Stimulated activated CD4-positive, alpha-beta T cell treated with anti-CD3 and anti-CD28 coated beads, Interleukin-4, amount 100 ng/mL, for 24 hours (primary cell): Measurements from ENCODE around the gene PPP1R3C.

ENCODE experiments used
- DNase-seq: peaks from one replicate; pipeline ENCODE4 v3.0.0-alpha.2; 2020

PPP1R3C gene

GRCh38 chr10:91632671-91633550 is at the start of gene PPP1R3C:
Gene PPP1R3C (minus strand): TSS chr10:91633071. CDS start chr10:91632969, 102 bp downstream.
- peak; percentile 42 for DNase-seq

DNA sequence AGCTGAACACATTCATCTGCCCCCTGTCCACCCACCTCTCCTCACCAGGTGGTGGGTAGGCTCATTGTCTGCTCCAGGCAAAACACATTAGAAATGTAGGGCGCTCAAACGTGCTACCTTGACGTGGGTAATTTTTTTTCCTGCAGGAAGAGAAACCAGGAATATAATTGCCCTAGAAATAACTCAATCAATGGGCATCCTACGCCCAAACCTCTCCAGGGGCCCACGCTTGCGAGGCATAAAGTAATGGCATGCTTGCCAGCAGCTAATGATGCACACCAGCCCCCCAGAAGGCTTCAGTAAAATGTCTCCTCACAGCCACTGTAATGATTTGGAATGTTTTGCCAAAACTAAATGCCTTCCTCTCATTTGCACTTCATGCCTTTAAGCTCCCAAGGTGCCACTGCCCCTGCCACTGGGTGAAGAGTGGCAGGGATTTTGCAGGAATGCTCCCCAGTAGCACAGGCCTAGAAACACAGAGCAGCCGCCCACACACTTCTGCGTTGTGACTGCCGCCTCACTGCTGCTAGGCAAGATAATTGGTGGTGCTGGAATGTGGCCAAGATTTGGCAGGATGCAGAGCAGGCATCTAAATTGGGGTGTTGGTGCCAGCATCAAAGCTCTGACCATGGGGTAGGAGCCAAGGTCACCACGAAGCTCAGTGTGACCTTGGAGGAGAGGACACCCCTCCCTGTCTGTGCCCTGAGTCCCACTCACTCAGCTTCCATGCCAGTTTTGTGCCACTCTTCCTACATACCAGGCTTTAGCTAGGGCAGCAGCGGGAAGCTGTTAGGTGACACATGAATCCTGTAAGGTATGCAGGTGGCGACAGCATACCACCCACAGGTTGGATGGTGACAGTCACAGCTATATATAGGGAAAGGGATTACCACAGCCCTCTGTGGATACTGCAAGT is 48.7 kb upstream of the PPP1R3C start:
- DNase-seq = no peak

DNA sequence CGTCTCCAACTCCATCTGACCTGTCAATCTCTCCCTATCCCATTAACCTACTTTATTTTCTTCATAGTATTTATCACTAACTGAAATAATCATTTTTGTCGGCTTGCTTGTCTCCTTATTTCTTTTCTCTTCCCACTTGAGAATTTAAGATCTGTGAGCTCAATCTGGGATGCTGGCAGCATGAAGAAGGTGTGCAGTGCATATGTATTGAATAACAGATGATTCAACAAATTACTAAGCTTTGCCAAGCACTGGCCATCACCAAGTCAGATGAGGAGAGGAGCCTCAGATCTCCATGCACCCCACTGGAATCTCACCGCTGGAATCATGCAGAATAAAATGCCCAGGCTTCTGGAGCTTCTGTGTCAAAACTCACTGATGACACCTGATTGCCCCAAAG is 47.6 kb upstream of the PPP1R3C start:
- no peak for DNase-seq

DNA sequence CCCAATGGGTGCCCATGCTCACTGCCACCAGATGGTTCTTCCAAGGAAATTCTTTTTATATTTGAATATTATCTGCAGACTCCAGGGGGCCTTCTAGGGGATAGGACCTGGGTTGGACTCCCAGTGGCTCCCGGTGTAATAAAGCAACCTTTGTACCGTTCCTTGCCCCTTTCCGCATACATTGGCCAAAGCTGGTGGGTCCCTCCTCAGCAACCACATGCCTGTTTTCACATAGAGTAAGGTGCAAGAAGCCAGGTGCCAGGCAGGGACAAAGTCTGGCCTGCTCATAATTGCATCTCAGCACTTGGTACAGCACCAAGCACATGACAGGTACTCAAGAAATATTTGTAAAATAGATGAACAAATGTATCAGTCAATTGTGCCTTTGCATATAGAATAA is 46.4 kb upstream of the PPP1R3C start:
- no peak for DNase-seq

DNA sequence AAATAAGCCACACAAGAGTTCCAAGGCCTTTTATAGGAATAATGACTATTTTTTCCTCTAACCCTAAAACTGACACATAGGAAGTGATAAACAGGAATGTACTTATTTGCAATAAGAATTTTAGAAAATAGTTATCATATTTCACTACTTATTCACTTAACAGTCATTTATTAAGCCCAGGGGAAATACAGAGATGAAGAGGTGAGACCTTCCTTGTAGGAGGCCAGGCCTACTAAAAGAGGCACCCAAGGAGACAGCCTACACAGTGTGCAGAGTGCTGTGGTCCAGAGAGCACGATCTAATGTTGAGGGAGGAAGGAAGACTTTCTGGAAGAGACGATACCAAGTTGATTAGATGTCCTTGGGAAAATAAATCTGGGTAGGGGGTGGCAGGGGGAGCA is 45.0 kb upstream of the PPP1R3C start:
- no peak for DNase-seq

DNA sequence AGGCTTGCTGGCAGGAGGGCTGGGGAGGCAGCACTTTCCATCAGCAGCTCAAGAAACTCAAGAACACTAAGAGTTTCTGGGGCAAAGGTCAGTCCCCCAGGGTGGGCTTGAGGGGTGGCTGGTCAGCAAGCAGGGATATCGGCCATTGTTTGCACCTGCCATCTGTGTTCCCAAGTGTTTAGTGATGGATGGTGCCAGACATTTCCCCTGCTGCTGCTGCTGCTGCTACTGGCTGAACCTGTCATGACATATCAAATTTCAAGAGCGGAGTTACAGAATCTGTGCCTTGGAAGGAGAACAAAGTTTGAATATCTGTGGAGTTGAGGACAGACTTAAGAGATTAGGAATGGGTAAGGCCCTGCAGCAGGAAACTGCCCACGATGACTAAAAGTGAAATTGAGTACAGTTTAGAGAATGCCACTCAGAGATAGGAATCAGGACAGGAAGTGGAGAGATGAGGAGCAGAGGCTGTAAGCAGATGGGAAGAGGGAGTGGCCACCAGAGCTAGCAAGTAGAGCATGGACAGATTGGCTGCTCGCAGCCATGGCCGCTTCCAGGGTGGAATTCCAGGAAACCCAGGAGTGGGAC is 39.2 kb upstream of the PPP1R3C start:
- DNase-seq = no peak

- DNase-seq = no peak
Observed at GRCh38 chr10:91668913-91669312, 36.0 kb upstream of the PPP1R3C start.

GRCh38 chr10:91665842-91666241 is 33.0 kb upstream of the PPP1R3C start:
- no peak for DNase-seq

DNA sequence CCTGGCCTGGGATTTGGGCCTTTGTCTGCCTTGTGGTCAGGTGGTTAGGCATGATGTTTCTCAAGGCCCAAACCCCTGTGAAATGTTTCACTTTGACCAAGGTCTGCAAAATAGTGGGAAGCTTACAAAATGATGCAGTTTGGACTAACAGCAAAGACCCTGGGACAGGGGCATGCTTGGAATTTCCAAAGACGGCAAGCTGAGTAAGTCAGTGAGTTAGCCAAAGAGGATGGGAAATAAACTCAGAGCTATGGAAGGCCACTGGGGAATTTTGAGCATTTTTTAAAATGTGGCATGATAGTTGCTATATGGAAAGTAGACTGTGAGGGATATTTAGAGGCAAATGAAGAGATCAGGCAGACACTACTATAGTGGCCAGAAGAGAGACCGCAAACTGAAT is 31.6 kb upstream of the PPP1R3C start:
- DNase-seq = no peak

GRCh38 chr10:91662993-91663392 is 30.1 kb upstream of the PPP1R3C start:
- no peak for DNase-seq

- no peak for DNase-seq
Observed at GRCh38 chr10:91653219-91653870, 20.5 kb upstream of the PPP1R3C start.

DNA sequence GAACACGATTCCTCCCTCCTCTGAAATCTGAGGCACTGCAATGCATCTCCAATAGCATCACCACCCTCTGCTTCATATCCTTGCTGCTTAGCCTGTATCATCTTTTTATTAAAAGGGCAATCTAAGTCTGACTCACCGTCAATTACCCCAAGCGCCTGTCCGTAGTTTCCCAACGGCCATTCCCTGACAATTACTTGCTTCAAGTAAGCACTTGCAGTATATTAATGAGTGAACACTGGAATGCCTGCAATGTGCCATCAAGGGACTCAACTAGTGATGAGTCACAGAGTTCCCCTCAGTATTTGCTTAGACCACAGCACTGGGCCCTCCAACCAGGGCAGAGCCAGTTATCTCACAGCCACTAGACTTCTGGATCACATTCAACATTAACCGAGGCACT is 19.5 kb upstream of the PPP1R3C start:
- no peak for DNase-seq

DNA sequence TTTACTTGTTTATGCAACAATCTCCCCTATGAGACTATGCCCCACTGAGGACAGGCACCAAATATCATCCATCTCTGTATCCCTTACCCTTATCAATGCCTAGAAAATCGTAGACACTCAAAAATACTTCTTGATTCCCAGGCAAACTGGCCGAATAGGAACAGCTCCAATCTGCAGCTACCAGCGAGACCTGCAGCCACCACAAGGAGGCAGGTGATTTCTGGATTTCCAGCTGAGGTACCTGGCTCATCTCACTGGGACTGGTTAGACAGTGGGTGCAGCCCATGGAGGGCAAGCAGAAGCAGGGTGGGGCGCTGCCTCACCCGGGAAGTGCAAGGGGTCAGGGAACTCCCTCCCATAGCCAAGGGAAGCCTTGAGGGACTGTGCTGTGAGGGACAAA is 10.8 kb upstream of the PPP1R3C start:
- DNase-seq = no peak

- DNase-seq = no peak
Observed at GRCh38 chr10:91642831-91643692, 10.2 kb upstream of the PPP1R3C start.

- DNase-seq = no peak
Observed at GRCh38 chr10:91636892-91637291, 4.0 kb upstream of the PPP1R3C start.

DNA sequence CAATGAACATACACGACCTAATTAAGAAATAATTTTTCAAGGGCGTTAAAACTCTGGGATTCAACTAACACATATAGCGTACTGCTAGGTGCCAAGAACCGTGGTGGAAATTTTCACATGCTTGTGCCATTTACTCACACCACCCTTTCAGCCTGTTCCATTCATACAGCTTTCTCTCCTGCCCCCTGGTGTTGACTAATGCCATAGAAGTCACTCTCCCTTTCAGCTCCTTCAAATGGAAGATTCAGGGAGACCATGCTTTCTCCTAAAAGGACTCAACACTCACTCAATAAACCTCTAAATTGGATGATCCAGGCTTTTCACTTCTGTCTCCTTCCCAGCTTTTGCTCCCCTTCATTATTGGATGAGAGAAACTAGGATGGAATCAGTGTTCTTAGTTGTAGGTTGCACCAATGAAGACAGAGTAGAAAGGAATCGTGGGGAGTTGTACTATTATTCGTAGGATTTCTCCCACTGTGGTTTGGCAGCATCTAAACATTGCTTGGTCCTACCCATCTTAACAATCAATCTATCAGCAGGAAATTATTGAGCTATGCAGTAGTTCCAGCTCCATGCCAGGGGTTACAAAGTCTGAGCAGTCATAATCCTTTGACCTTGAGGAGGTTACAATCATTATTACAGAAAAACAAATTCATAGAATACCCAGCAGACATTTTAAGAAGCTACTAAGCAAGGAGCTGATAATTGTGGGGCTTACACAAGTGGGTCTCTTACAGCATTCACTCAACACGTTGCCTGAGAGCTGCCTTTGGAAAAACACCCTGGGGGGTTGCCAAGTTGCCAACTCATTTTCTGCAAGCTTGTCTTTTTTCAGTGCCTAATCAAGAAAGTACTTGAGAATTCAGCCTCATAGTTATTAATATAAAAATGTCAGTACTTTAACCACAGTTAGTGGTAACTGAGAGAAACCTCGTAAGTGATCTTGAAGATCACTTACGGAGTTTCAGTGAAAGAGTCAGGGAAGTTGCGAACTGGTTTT is 2.8 kb upstream of the PPP1R3C start:
- peak; percentile 65 for DNase-seq

GRCh38 chr10:91634898-91635297 is 2.0 kb upstream of the PPP1R3C start:
- no peak for DNase-seq

- no peak for DNase-seq
Observed at GRCh38 chr10:91634246-91634645, 1.4 kb upstream of the PPP1R3C start.

- no peak for DNase-seq
Observed at GRCh38 chr10:91630625-91631024, 2.2 kb downstream of the PPP1R3C start.

DNA sequence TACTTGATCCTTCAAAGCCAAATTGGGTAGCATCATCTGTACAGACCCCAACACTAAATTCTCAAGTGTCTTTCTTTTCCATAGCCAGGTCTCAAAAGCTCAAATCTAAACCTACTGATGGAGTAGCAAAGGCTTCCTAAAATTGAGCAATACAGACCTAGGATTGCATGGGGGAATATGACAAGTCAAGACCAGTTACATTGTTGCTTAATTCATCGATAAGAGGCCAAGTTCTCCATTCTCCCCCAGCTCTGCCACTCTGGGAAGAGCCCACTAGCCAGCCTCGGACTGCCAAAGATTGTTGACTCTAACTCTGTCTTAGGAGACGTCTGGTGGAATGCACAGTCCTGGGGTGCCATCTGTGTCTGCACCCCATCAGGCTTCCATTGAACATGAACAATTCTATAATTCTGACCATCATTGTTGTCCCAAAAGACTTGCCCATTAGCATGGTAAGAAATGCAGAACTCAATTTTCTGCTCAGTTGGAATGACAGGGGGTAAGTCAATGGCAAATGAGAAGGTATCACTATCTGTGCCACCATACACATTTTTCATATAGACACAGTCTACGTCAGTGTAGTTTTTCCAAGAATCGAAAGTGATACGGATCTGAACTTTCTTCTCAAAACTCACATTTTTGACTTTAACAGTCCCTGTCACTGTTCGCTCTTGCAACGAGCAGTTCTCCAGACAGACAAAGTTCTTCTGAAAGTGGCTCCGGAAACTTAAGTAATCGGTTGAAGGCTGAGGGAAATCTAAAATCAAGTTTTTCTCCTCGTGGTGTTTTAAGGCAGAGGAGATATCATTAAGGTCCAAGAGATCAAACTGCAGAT is 2.9 kb downstream of the PPP1R3C start:
- DNase-seq = no peak
